Erythroblast (primary cell): ENCODE measurements around the gene CD244.

Source experiments
- GATA1 ChIP-seq: IDR thresholded peaks from 2 replicates; pipeline ENCODE4 v1.6.1; 2011; ENCODE audit warnings: low read depth, mild to moderate bottlenecking, control low read depth, low read length, moderate library complexity
- POLR2A ChIP-seq: IDR thresholded peaks from 2 replicates; pipeline ENCODE4 v1.6.1; 2011; ENCODE audit warnings: mild to moderate bottlenecking, low read length

DNA sequence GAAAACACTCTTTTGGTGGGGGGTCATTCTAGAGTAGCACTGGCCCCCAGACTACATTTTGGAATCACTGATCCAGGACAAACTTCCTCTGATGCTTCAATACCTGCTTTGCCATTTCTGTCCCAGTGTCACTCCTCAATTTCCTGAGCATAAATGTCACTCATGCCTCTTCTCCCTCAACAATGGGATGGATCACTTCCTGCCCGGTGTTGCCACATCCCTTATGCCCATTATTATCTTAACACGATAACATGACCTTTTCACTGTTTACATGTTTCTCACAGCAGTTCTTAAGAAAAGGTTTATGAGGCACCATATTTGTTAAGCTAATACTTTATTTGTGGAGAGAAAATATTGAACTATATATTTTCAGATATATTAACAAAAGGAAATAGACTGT lies 26.2 kb upstream of the CD244 start:
- TF ChIP-seq POLR2A: no peak
- no peak for TF ChIP-seq GATA1
